Fibroblast of pulmonary artery (primary cell): ENCODE data around the gene PRKG1.
A peak's percentile ranks its signal among the peaks of the same experiment; 100 is the strongest.

Source experiments
- DNase-seq: peaks from one replicate; pipeline ENCODE4 v3.0.0-alpha.2; 2010; ENCODE audit warnings: low read depth
- H3K4me3 ChIP-seq: replicated peaks from 2 replicates; pipeline ENCODE4 v1.5.1; 2011; ENCODE audit warnings: low read depth, mild to moderate bottlenecking, control low read depth, low read length, moderate library complexity
- TF ChIP-seq, protein P1 (sequence below): IDR thresholded peaks from 2 replicates; pipeline ENCODE4 v1.5.1; 2011; ENCODE audit warnings: mild to moderate bottlenecking, control low read depth, low read length, inconsistent platforms; ENCODE audit errors: missing control alignments

The PRKG1 gene

DNA sequence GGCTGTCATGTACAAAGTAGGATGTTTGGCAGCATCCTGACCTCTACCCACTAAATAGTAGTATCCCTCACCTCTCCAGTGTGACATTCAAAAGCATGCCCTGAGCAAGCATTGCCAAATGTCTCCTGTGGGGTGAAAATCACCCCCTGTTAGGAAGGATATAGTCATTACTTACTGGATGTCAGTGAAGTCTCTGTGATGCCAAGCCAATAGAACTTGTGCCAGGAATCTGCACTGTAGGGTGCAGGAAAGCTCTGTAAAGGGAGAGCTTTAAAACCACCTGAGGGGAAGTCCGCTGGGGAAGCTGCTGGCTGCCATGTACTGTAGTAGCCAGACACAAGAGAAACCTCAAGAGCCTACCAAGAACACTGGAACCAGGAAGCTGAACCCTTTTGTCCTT is 1069.1 kb downstream of the PRKG1 start:
- H3K4me3 ChIP-seq: no peak overlapping the region
- DNase-seq: no peak
- TF ChIP-seq, protein P1, sequence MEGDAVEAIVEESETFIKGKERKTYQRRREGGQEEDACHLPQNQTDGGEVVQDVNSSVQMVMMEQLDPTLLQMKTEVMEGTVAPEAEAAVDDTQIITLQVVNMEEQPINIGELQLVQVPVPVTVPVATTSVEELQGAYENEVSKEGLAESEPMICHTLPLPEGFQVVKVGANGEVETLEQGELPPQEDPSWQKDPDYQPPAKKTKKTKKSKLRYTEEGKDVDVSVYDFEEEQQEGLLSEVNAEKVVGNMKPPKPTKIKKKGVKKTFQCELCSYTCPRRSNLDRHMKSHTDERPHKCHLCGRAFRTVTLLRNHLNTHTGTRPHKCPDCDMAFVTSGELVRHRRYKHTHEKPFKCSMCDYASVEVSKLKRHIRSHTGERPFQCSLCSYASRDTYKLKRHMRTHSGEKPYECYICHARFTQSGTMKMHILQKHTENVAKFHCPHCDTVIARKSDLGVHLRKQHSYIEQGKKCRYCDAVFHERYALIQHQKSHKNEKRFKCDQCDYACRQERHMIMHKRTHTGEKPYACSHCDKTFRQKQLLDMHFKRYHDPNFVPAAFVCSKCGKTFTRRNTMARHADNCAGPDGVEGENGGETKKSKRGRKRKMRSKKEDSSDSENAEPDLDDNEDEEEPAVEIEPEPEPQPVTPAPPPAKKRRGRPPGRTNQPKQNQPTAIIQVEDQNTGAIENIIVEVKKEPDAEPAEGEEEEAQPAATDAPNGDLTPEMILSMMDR: no peak

- H3K4me3 ChIP-seq: no peak overlapping the region
- no peak for DNase-seq
- TF ChIP-seq, protein P1: no peak
Measured at GRCh38 chr10:52145636-52146035, 1071.3 kb downstream of the PRKG1 start.

- no peak overlapping the region for H3K4me3 ChIP-seq
- no peak for DNase-seq
- TF ChIP-seq, protein P1: no peak
Measured at GRCh38 chr10:52146766-52147165, 1072.5 kb downstream of the PRKG1 start.

DNA sequence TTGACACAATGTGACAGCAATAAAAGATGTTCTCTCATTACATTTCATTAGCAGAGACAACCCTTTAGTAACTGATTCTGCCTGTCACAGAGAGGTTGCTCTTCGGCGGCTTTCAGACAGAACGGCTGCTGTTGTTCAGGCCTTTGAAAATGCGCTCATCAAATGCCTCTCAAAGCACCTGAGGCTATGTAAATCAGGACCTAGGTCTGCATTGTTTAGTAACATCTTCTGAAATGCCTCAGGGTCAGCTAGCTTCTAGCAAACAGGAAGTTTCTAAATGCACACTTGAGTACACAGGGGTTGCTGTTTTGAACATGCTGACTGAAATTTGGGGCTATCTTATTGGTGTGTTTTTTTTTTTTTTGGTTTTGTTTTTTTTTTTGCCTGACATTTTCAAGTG is 1096.5 kb downstream of the PRKG1 start:
- H3K4me3 ChIP-seq: no peak overlapping the region
- DNase-seq: no peak
- TF ChIP-seq, protein P1: no peak

GRCh38 chr10:52172581-52172980 is 1098.3 kb downstream of the PRKG1 start:
- H3K4me3 ChIP-seq: no peak overlapping the region
- TF ChIP-seq, protein P1: peak; percentile 40
- peak; percentile 48 for DNase-seq

- H3K4me3 ChIP-seq: no peak overlapping the region
- no peak for DNase-seq
- TF ChIP-seq, protein P1: no peak
Measured at GRCh38 chr10:52185256-52185655, 1111.0 kb downstream of the PRKG1 start.

DNA sequence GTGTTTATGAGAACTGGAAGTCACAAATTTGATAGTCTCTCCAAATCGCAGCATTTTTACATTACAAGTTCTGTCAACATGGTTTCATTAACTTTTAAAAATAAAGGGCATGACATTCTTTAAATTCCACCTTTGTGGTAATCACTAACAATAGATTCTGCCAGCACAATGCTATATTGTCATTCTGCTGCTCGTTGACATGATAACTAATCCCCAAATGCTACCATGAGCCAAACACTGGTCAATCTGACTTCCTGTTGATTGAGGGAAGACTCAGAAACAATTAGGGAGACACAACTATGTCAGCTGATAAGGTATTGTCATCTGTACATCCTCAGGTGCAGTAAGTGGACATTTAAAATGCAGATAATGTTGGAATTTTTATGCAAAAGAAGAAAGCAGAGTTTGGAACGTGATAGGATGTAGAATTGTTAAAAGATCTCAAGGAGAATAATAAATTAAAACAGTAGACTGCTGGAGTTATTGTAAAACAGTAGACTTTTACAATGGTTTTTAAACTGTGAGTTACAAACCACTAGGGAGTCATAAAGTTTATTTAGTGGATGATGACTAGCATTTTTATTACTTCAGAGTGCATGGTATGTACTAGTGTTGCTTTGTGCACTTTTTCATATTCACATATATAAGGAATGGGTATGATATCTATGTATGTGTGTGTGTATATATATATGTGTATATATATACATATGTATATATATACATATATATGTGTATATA is 1113.4 kb downstream of the PRKG1 start:
- no peak for DNase-seq
- TF ChIP-seq, protein P1: no peak
- H3K4me3 ChIP-seq: no peak overlapping the region
